CD4-positive, alpha-beta memory T cell (primary cell): Measurements from ENCODE around the gene RUNX2. TPM values are rescaled to one million over a fixed set of nuclear protein-coding genes. Genes with fewer than 3 reads are reported as not detected.
"Not testable (repeated sequence)": the region's sequence is repeated elsewhere in the genome, so short reads cannot be mapped to it uniquely, and the experiment has no call there.

Experiments
- CTCF ChIA-PET: fragments of 350-600 bp; sonication (Branson Sonifier 250); formaldehyde crosslinking; loops from one replicate; lab custom pipeline; 2021; ENCODE audit warnings: inconsistent platforms; ENCODE audit not compliant: partially characterized antibody; lab: Charles Lee
- POLR2A ChIA-PET: fragments of 350-600 bp; sonication (Branson Sonifier 250); formaldehyde crosslinking; loops from one replicate; lab custom pipeline; 2021; ENCODE audit not compliant: partially characterized antibody; lab: Charles Lee
- DNase-seq, 5 donors: peaks; one replicate each; pipeline versions ENCODE4 v3.0.0 to v3.0.0-alpha.2; 2020 to 2022; ENCODE audit warnings: mixed read lengths in 1 of 5
- H3K27ac ChIP-seq: one replicate; pipeline ENCODE4 v1.7.0; 2013; ENCODE audit warnings: low read depth, low read length
- H3K27me3 ChIP-seq: 2 replicates; pipeline ENCODE4 v1.7.0; 2013; ENCODE audit warnings: mild to moderate bottlenecking, low read length, moderate library complexity; ENCODE audit not compliant: insufficient read depth
- H3K36me3 ChIP-seq: 2 replicates; pipeline ENCODE4 v1.7.0; 2013; ENCODE audit warnings: mild to moderate bottlenecking, low read length, moderate library complexity; ENCODE audit not compliant: insufficient read depth
- H3K4me1 ChIP-seq: 2 replicates; pipeline ENCODE4 v1.7.0; 2013; ENCODE audit warnings: mild to moderate bottlenecking, low read length, moderate library complexity; ENCODE audit not compliant: insufficient read depth
- H3K4me3 ChIP-seq, 2 donors: one replicate each; pipeline ENCODE4 v1.7.0; 2013; ENCODE audit warnings: low read length in 2 of 2, mild to moderate bottlenecking in 1 of 2
- H3K9me3 ChIP-seq, 2 donors: one replicate each; pipeline ENCODE4 v1.7.0; 2013; ENCODE audit warnings: low read length in 2 of 2, control low read depth in 1 of 2; ENCODE audit not compliant: control insufficient read depth in 1 of 2
- H3K27ac Mint-ChIP-seq, 7 donors: one replicate each; pipeline ENCODE4 v1.8.0; 2020 to 2021; ENCODE audit warnings: mixed read lengths in 7 of 7, mild to moderate bottlenecking in 6 of 7, inconsistent platforms in 3 of 7, moderate library complexity in 3 of 7
- H3K27me3 Mint-ChIP-seq, 2 donors: one replicate each; pipeline ENCODE4 v1.8.0; 2020 to 2021; ENCODE audit warnings: mixed read lengths in 2 of 2
- H3K36me3 Mint-ChIP-seq, 2 donors: one replicate each; pipeline ENCODE4 v1.8.0; 2020 to 2021; ENCODE audit warnings: mixed read lengths in 2 of 2, inconsistent platforms in 1 of 2, mild to moderate bottlenecking in 1 of 2
- H3K4me1 Mint-ChIP-seq, 4 donors: one replicate each; pipeline ENCODE4 v1.8.0; 2020 to 2021; ENCODE audit warnings: mixed read lengths in 4 of 4, mild to moderate bottlenecking in 1 of 4
- H3K4me3 Mint-ChIP-seq, 8 donors: one replicate each; pipeline ENCODE4 v1.8.0; 2020 to 2021; ENCODE audit warnings: mixed read lengths in 8 of 8, mild to moderate bottlenecking in 7 of 8, moderate library complexity in 6 of 8, inconsistent platforms in 3 of 8
- H3K9me3 Mint-ChIP-seq, 8 donors: one replicate each; pipeline ENCODE4 v1.8.0; 2020 to 2021; ENCODE audit warnings: mixed read lengths in 8 of 8, mild to moderate bottlenecking in 5 of 8, inconsistent platforms in 3 of 8, moderate library complexity in 1 of 8
- intact Hi-C: fragments of 100-400 bp; cut with micrococcal nuclease; formaldehyde crosslinking; loops from one replicate; pipeline ENCODE4 v1.15.1; 2023
- polyA plus RNA-seq, 2 donors: library from polyadenylated mRNA; unstranded; fragments of 300-500 nt; fragmentation: Illumina TruSeq; gene quantifications; one replicate each; pipeline ENCODE4 v1.2.3, GENCODE V29; 2021
- total RNA-seq, 2 experiments: library from RNA; stranded (reverse); gene quantifications; one replicate each; pipeline ENCODE4 v1.2.3, GENCODE V29; 2021

Gene RUNX2
- total RNA-seq: 10 to 100 TPM; 24.0 to 26.6 TPM
- polyA plus RNA-seq: 10 to 100 TPM in 1 of 2 donors, 1 to 10 TPM in 1; 4.5 to 22.6 TPM

DNA sequence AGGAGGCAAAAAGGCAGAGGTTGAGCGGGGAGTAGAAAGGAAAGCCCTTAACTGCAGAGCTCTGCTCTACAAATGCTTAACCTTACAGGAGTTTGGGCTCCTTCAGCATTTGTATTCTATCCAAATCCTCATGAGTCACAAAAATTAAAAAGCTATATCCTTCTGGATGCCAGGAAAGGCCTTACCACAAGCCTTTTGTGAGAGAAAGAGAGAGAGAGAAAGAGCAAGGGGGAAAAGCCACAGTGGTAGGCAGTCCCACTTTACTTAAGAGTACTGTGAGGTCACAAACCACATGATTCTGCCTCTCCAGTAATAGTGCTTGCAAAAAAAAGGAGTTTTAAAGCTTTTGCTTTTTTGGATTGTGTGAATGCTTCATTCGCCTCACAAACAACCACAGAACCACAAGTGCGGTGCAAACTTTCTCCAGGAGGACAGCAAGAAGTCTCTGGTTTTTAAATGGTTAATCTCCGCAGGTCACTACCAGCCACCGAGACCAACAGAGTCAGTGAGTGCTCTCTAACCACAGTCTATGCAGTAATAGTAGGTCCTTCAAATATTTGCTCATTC is at the start of gene RUNX2:
Gene RUNX2, plus strand, starts transcription at position 375 of the 567 bp plus-strand sequence. CDS start 397 bp downstream, outside the sequence.
- no peak within 1 kb of the TSS for H3K4me3 ChIP-seq
- Mint-ChIP-seq H3K4me1 (peaks cover 11 to 26% (median 14%) of the 10 kb centered on the region in 4 donors), H3K27ac (peak within 1 kb of the TSS in 1 of 7 donors; percentile 3), H3K4me3 (peak within 1 kb of the TSS in 2 of 8 donors; percentile 8 to 13), H3K36me3 (no peaks in the 10 kb centered on the region), H3K9me3 (no peaks in the 10 kb centered on the region), H3K27me3 (no peaks in the 10 kb centered on the region)
- H3K36me3 ChIP-seq: no peaks in the 10 kb centered on the region
- POLR2A ChIA-PET: no interaction called here
- H3K4me1 ChIP-seq: peaks cover 16% of the 10 kb centered on the region
- intact Hi-C loops: no loop called here
- H3K27me3 ChIP-seq: no peaks in the 10 kb centered on the region
- H3K27ac ChIP-seq: no peak within 1 kb of the TSS
- CTCF ChIA-PET: no interaction called here
- no peaks in the 10 kb centered on the region for H3K9me3 ChIP-seq
- DNase-seq: no peak

DNA sequence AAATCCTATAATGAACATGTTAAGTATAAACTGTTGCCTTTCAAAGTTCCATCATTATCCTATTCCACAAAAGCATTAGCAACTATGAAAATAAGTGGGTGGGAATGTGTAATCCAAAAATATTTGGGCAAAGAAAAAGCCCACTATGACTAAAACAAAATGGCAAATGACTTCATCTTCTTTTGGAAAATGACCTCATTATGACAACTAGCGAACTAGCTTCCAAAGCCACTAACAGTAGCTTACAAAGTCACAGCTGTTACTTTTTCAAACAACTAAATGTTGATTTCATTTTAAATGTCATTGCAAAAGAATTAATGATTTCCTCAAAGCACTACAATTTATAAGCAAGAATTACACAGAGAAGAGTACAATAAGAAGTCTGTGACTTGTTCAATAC is 49.8 kb upstream of the RUNX2 start:
- CTCF ChIA-PET: no interaction called here
- DNase-seq: no peak
- no peaks in the 10 kb centered on the region for H3K27me3 Mint-ChIP-seq
- Histone ChIP-seq H3K4me3 (no peak overlapping the region), H3K4me1 (no peaks in the 10 kb centered on the region), H3K36me3 (no peaks in the 10 kb centered on the region), H3K27ac (no peak overlapping the region), H3K27me3 (no peaks in the 10 kb centered on the region), H3K9me3 (no peaks in the 10 kb centered on the region)
- H3K36me3 Mint-ChIP-seq: peaks cover 2 to 25% of the 10 kb centered on the region in 2 donors
- no peak overlapping the region for H3K4me3 Mint-ChIP-seq
- H3K9me3 Mint-ChIP-seq: peaks cover 0 to 6% (median 0%) of the 10 kb centered on the region in 8 donors
- intact Hi-C loops: no loop called here
- H3K4me1 Mint-ChIP-seq: peaks cover 0 to 2% (median 0%) of the 10 kb centered on the region in 4 donors
- POLR2A ChIA-PET: no interaction called here
- H3K27ac Mint-ChIP-seq: no peak overlapping the region

DNA sequence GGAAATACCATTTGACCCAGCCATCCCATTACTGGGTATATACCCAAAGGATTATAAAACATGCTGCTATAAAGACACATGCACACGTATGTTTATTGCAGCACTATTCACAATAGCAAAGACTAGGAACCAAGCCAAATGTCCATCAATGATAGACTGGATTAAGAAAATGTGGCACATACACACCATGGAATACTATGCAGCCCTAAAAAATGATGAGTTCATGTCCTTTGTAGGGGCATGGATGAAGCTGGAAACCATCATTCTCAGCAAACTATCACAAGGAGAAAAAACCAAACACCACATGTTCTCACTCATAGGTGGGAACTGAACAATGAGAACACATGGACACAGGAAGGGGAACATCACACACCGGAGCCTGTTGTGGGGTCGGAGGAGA is 41.4 kb upstream of the RUNX2 start:
- H3K36me3 ChIP-seq, H3K27me3 Mint-ChIP-seq, intact Hi-C loops, H3K4me1 Mint-ChIP-seq, DNase-seq, H3K27me3 ChIP-seq, H3K9me3 Mint-ChIP-seq, H3K36me3 Mint-ChIP-seq, H3K4me1 ChIP-seq, H3K4me3 Mint-ChIP-seq, H3K27ac Mint-ChIP-seq, POLR2A ChIA-PET, H3K4me3 ChIP-seq, H3K27ac ChIP-seq, H3K9me3 ChIP-seq, CTCF ChIA-PET: not testable (repeated sequence)

DNA sequence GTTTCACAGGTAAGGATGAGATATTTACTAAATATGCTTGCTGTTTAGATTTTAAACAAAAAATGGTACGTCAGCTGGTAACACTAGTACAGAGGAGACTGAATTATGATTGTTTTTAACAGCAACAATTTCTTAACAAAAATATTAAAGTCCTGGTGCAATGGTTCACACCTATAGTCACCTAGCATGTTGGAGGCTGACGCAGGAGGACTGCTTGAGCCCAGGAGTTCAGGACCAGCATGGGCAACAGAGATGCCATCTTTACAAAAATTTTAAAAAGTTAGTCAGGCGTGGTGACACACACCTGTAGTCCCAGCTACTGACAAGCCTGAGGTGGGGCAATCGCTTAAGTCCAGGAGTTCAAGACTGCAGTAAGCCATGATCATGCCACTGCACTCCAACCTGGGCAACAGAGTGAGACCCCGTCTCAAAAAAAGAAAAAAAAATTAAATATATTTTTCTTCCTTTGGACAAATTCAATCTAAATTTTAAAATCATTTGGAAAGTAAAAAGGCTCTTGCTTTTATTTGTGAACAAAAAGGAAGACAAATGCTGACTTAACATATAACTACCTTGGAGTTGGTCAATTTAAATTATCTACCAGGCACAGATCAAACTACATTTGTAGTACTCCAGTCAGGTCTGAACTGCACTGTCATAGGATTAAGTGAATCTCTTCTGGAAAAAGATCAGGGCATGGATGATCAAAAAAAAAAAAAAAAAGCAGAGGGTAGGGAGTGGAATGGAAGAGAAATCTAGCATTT is 38.2 kb upstream of the RUNX2 start:
- H3K36me3 Mint-ChIP-seq: no peaks in the 10 kb centered on the region
- peak overlapping the region in 1 of 7 donors; percentile 68 for H3K27ac Mint-ChIP-seq
- no peaks in the 10 kb centered on the region for H3K9me3 ChIP-seq
- no peak overlapping the region for H3K4me3 Mint-ChIP-seq
- no peaks in the 10 kb centered on the region for H3K36me3 ChIP-seq
- no peak overlapping the region for H3K4me3 ChIP-seq
- no peak overlapping the region for H3K27ac ChIP-seq
- no peaks in the 10 kb centered on the region for H3K27me3 ChIP-seq
- H3K9me3 Mint-ChIP-seq: peaks cover 0 to 4% (median 2%) of the 10 kb centered on the region in 8 donors
- intact Hi-C loops: loop anchor here (10.0 kb wide), 1 partner anchor 635 kb away; no protein-coding TSS in a partner anchor
- POLR2A ChIA-PET: interaction anchor here (0.5 kb wide), 1 partner anchor 166 kb away, joined by 3 read pairs; no protein-coding TSS in a partner anchor
- CTCF ChIA-PET: no interaction called here
- no peaks in the 10 kb centered on the region for H3K27me3 Mint-ChIP-seq
- peaks cover 21 to 38% (median 31%) of the 10 kb centered on the region in 4 donors for H3K4me1 Mint-ChIP-seq
- DNase-seq: no peak
- peaks cover 22% of the 10 kb centered on the region for H3K4me1 ChIP-seq

DNA sequence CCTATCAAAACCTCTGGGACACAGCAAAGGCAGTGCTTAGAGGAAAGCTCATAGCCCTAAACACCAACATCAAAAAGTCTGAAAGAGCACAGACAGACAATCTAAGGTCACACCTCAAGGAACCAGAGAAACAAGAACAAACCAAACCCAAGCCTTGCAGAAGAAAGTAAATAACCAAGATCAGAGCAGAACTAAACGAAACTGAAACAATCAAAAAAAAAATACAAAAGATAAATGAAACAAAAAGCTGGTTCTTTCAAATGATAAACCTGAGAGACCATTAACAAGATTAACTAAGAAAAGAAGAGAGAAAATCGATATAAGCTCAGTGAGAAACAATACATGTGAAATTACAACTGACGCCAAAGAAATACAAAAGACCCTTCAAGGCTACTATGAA is 34.8 kb upstream of the RUNX2 start:
- Mint-ChIP-seq H3K36me3 (no peaks in the 10 kb centered on the region), H3K4me1 (peaks cover 23 to 41% (median 36%) of the 10 kb centered on the region in 4 donors), H3K9me3 (peaks cover 0 to 4% (median 0%) of the 10 kb centered on the region in 8 donors), H3K27me3 (no peaks in the 10 kb centered on the region), H3K27ac (peak overlapping the region; percentile 0 to 91 (median 54)), H3K4me3 (peak overlapping the region; percentile 30 to 79 (median 68))
- Histone ChIP-seq H3K4me1 (peaks cover 22% of the 10 kb centered on the region), H3K27ac (no peak overlapping the region), H3K36me3 (no peaks in the 10 kb centered on the region), H3K9me3 (no peaks in the 10 kb centered on the region), H3K27me3 (no peaks in the 10 kb centered on the region), H3K4me3 (no peak overlapping the region)
- ChIA-PET CTCF (no interaction called here), POLR2A (interaction anchor here (0.6 kb wide), 1 partner anchor 20 kb away, joined by 3 read pairs; no protein-coding TSS in a partner anchor)
- DNase-seq: peak in 4 of 5 donors; percentile 23 to 43 (median 36)
- intact Hi-C loops: loop anchor here (10.0 kb wide), 1 partner anchor 639 kb away; no protein-coding TSS in a partner anchor

DNA sequence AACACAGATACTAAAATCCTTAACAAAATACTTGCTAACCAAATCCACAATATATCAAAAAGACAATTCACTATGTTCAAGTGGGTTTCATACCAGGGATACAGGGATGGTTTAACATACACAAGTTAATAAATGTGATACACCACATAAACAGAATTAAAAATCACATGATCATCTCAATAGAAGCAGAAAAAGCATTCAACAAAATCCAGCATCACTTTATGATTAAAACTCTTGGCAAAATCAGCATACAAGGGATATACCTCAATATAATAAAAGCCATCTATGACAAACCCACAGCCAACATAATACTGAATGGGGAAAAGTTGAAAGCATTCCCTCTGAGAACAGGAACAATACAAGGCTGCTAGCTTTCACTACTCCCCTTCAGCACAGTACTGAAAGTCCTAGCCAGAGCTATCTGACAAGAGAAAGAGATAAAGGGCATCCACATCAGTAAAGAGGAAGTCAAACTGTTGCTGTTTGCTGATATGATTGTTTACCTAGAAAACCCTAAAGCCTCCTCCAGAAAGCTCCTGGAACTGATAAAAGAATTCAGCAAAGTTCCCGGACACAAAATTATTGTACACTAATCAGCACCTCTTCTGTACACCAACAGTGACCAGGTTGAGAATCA is 33.9 kb upstream of the RUNX2 start:
- intact Hi-C loops: loop anchor here (10.0 kb wide), 1 partner anchor 639 kb away; no protein-coding TSS in a partner anchor
- H3K36me3 Mint-ChIP-seq, H3K27me3 Mint-ChIP-seq, POLR2A ChIA-PET, H3K27me3 ChIP-seq, H3K9me3 ChIP-seq, H3K4me3 ChIP-seq, H3K36me3 ChIP-seq, H3K9me3 Mint-ChIP-seq, CTCF ChIA-PET, H3K27ac ChIP-seq: not testable (repeated sequence)
- peaks cover 22% of the 10 kb centered on the region for H3K4me1 ChIP-seq
- peak in 1 of 5 donors; percentile 4 for DNase-seq
- peak overlapping the region in 6 of 7 donors; percentile 13 to 63 (median 52) for H3K27ac Mint-ChIP-seq
- H3K4me3 Mint-ChIP-seq: peak overlapping the region in 7 of 8 donors; percentile 8 to 79 (median 66)
- peaks cover 23 to 41% (median 36%) of the 10 kb centered on the region in 4 donors for H3K4me1 Mint-ChIP-seq

DNA sequence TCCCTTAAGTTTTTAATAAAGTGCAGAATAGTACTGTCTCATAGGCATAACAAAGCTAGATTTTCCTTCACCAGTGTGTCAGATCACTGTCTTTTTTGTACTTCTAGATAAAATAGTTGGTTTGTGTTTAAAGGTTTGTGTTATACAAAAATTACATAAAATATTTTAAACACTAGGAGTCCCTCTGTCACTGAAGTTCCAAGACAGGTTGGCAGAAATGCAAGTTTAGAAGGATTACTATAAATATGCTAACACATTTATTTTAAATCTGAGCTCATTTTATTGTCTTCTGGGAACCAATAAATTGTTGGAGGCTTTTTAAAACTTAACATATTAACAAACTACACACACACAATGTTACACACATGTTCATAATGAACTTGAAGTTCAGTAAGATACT is 30.8 kb upstream of the RUNX2 start:
- H3K27ac ChIP-seq: no peak overlapping the region
- H3K27me3 ChIP-seq: no peaks in the 10 kb centered on the region
- H3K27me3 Mint-ChIP-seq: no peaks in the 10 kb centered on the region
- H3K9me3 ChIP-seq: no peaks in the 10 kb centered on the region
- peaks cover 21 to 31% (median 29%) of the 10 kb centered on the region in 4 donors for H3K4me1 Mint-ChIP-seq
- H3K4me1 ChIP-seq: peaks cover 21% of the 10 kb centered on the region
- POLR2A ChIA-PET: no interaction called here
- H3K4me3 ChIP-seq: no peak overlapping the region
- H3K9me3 Mint-ChIP-seq: peaks cover 0 to 4% (median 0%) of the 10 kb centered on the region in 8 donors
- CTCF ChIA-PET: interaction anchor here (0.8 to 2.0 kb wide), 2 partner anchors 12 to 417 kb away, joined by 3 to 6 read pairs; no protein-coding TSS in a partner anchor
- intact Hi-C loops: loop anchor here (1.0 to 10.0 kb wide), 2 partner anchors 417 to 643 kb away; no protein-coding TSS in a partner anchor
- no peaks in the 10 kb centered on the region for H3K36me3 Mint-ChIP-seq
- no peak for DNase-seq
- H3K4me3 Mint-ChIP-seq: no peak overlapping the region
- H3K36me3 ChIP-seq: no peaks in the 10 kb centered on the region
- H3K27ac Mint-ChIP-seq: peak overlapping the region in 1 of 7 donors; percentile 25
